Adrenal gland (tissue), 12 donors: Measurements from ENCODE around the gene PBX1. TPM values are rescaled to one million over a fixed set of nuclear protein-coding genes. Genes with fewer than 3 reads are reported as not detected.

Experiments
- DNase-seq, 7 donors: peaks; one replicate each; pipeline ENCODE4 v3.0.0-alpha.2; 2019 to 2020
- H3K27ac ChIP-seq, 5 donors: fragments of 200-600 bp; sonication (generic) in 4 of 5; 1 replicate in 3 of 5; 2 replicates in 2 of 5; pipeline versions ENCODE4 v1.5.1 to v1.8.0; 2016 to 2020; ENCODE audit warnings: mild to moderate bottlenecking in 1 of 5
- H3K27me3 ChIP-seq: fragments of 200-600 bp; 2 replicates; pipeline ENCODE4 v1.8.0; 2021
- H3K36me3 ChIP-seq, 2 donors: fragments of 200-600 bp; replicated peaks in 1 of 2; 1 replicate in 1 of 2; 2 replicates in 1 of 2; pipeline versions ENCODE4 v1.5.1 to v1.8.0; 2018 to 2022
- H3K4me1 ChIP-seq, 2 donors: fragments of 200-600 bp; replicated peaks in 1 of 2; 1 replicate in 1 of 2; 2 replicates in 1 of 2; pipeline versions ENCODE4 v1.5.1 to v1.8.0; 2018 to 2021
- H3K4me3 ChIP-seq, 4 donors: fragments of 200-600 bp; sonication (generic) in 3 of 4; one replicate each; pipeline ENCODE4 v1.5.1; 2016 to 2018
- H3K9me3 ChIP-seq, 3 donors: fragments of 200-600 bp; sonication (generic) in 1 of 3; replicated peaks in 1 of 3; 1 replicate in 2 of 3; 2 replicates in 1 of 3; pipeline versions ENCODE4 v1.5.1 to v1.8.0; 2016 to 2021
- POLR2A ChIP-seq, 2 donors: fragments of 450-650 bp; IDR thresholded peaks; one replicate each; pipeline ENCODE4 v1.6.1; 2017; ENCODE audit warnings: antibody characterized with exemption in 2 of 2, mild to moderate bottlenecking in 2 of 2, moderate library complexity in 1 of 2
- WGBS, 4 donors: extraction: QIAGEN DNeasy Blood & Tissue Kit in 2 of 4; methylation state at CpG; one replicate each; pipeline versions ENCODE4 v1.1.5 to v1.1.7; 2013 to 2017; 5-methylcytosine and 5-hydroxymethylcytosine counted together
- intact Hi-C, 2 donors: fragments of 100-400 bp; cut with DNase I; formaldehyde crosslinking; loops; one replicate each; pipeline versions ENCODE4 v1.14.1 to v1.15.0; 2022 to 2023
- polyA plus RNA-seq, 3 donors: library from polyadenylated mRNA; stranded (reverse); fragments of 200-250 nt in 2 of 3; fragments of 350-450 nt in 1 of 3; fragmentation: Illumina TruSeq in 1 of 3; extraction: RNeasy Lipid Tissue Mini Kit (QIAGEN cat#74804) in 1 of 3; gene quantifications; one replicate each; pipeline ENCODE4 v1.2.3, GENCODE V29; 2013 to 2014
- total RNA-seq, 9 donors: library from RNA; depleted of rRNA in 4 of 9; stranded (reverse); fragments of >200 nt in 4 of 9; fragments of 120-200 nt in 1 of 9; fragmentation: NEBNext Ultra II Directional in 1 of 9; extraction: Animal tissue kit (Norgen Biotek cat#: 25700) in 1 of 9; gene quantifications; one replicate each; pipeline versions ENCODE4 v1.1.0 to v1.2.4, GENCODE V29; 2013 to 2023
- TF ChIP-seq, protein P1 (sequence below), 6 experiments: fragments of 450-650 bp in 4 of 6; fragments of 200-600 bp in 2 of 6; sonication (generic) in 1 of 6; IDR thresholded peaks; 1 replicate in 5 of 6; 2 replicates in 1 of 6; pipeline versions ENCODE4 v1.5.1 to v1.8.0; 2016 to 2021; ENCODE audit warnings: antibody characterized with exemption in 6 of 6, mild to moderate bottlenecking in 2 of 6, moderate library complexity in 1 of 6
- donor health status: healthy with polysubstance abuse.
- donor health status: Bipolar disorder and iron deficiency.
- donor health status: DM: yes; HTN: yes; CAD: no.
- donor health status: DM: no; HTN: no; CAD: no.
- donor health status: DM: no; HTN: no; CAD: no.
- donor health status: DM: yes; HTN: yes; CAD: no.

The PBX1 gene
- total and polyA plus RNA-seq, 12 donors = 13.0 to 294 (median 99.3) TPM

- WGBS, 4 donors = 80 to 93% (median 86%) methylated on average over 4 of the region's 4 CpGs
- H3K27ac ChIP-seq = no peak overlapping the region
- TF ChIP-seq, protein P1, sequence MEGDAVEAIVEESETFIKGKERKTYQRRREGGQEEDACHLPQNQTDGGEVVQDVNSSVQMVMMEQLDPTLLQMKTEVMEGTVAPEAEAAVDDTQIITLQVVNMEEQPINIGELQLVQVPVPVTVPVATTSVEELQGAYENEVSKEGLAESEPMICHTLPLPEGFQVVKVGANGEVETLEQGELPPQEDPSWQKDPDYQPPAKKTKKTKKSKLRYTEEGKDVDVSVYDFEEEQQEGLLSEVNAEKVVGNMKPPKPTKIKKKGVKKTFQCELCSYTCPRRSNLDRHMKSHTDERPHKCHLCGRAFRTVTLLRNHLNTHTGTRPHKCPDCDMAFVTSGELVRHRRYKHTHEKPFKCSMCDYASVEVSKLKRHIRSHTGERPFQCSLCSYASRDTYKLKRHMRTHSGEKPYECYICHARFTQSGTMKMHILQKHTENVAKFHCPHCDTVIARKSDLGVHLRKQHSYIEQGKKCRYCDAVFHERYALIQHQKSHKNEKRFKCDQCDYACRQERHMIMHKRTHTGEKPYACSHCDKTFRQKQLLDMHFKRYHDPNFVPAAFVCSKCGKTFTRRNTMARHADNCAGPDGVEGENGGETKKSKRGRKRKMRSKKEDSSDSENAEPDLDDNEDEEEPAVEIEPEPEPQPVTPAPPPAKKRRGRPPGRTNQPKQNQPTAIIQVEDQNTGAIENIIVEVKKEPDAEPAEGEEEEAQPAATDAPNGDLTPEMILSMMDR (IDR thresholded peaks at IDR 0.05) = no peak
- TF ChIP-seq POLR2A (IDR thresholded peaks at IDR 0.05) = no peak
- H3K4me3 ChIP-seq = no peak overlapping the region
- intact Hi-C loops = no loop called here
- no peaks in the 10 kb centered on the region for H3K27me3 ChIP-seq
- H3K9me3 ChIP-seq = no peaks in the 10 kb centered on the region
- no peaks in the 10 kb centered on the region for H3K36me3 ChIP-seq
- no peak for DNase-seq
- H3K4me1 ChIP-seq = no peaks in the 10 kb centered on the region
Measured at GRCh38 chr1:164885311-164885710, 326.3 kb downstream of the PBX1 start.

- TF ChIP-seq, protein P1 (IDR thresholded peaks at IDR 0.05) = no peak
- TF ChIP-seq POLR2A (IDR thresholded peaks at IDR 0.05) = no peak
- no peaks in the 10 kb centered on the region for H3K36me3 ChIP-seq
- WGBS, 4 donors = 90 to 100% (median 99%) methylated on average over 1 of the region's 1 CpG
- H3K4me3 ChIP-seq = no peak overlapping the region
- H3K27ac ChIP-seq = no peak overlapping the region
- DNase-seq = no peak
- H3K9me3 ChIP-seq = no peaks in the 10 kb centered on the region
- H3K27me3 ChIP-seq = no peaks in the 10 kb centered on the region
- H3K4me1 ChIP-seq = no peaks in the 10 kb centered on the region
- intact Hi-C loops = no loop called here
Measured at GRCh38 chr1:164886101-164886500, 327.1 kb downstream of the PBX1 start.

DNA sequence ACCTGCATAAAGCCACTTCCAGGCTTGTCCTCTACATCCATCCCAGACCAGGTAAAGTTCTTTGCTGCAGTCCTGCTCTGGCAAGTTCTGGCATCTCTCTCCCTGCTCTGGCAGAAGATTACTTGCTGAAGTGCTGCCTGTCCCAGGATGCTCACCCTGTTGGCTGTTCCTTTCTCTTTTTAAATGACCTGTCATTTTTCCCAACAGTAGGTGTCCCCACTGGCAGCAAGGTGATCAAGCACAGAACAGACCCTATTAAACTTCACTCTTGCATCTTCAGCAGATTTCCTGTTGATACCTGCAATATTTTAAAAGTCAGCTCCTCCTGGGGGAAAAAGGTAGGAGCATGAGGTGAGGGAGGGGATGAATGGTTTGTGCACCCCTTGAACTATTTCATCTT lies 332.6 kb downstream of the PBX1 start:
- H3K9me3 ChIP-seq = no peaks in the 10 kb centered on the region
- H3K27me3 ChIP-seq = no peaks in the 10 kb centered on the region
- no peak overlapping the region for H3K27ac ChIP-seq
- no peaks in the 10 kb centered on the region for H3K36me3 ChIP-seq
- intact Hi-C loops = no loop called here
- no peaks in the 10 kb centered on the region for H3K4me1 ChIP-seq
- TF ChIP-seq, protein P1 (IDR thresholded peaks at IDR 0.05) = no peak
- no peak for TF ChIP-seq POLR2A (IDR thresholded peaks at IDR 0.05)
- DNase-seq = no peak
- H3K4me3 ChIP-seq = no peak overlapping the region

DNA sequence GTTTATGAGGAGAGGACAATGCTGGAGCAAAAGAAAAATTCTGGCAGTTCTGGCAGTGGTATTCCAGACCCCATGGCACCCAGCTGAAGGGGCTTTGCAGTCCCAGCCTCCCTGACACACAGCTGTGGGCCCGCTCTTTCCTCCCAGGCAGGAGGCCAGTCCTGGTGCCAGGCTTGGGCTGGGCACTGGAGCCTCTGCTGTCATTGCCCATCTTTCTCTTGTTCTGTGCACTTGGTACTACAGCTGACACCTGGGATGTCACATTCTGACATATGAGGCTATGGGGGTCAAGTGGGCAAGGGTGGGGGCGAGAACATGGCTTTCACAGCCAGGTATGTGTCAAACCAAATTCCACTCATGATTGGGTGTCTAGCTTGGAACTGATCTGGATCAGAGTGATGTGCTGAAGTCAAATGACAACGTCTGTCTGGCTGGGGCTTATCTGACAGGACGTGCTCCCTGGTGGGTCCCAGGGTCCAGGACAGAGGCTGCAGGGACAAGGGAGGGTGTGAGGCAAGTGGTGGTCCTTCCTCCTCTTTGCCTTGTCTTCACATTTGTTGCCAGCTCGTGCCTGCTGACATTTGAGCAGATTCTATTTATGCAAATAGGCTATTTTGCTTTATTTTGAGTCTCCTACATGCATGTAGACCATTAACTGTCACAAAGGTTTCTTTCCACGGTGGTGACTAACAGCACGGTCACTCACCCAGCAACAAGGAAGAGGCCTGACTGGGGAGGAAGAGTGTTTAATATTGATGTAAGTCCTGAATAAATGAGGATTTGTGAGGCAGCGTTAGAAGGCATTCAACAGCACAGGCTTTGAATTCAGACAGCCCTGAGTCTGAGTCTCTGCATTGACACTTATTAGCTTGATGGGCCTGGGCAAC lies 336.3 kb downstream of the PBX1 start:
- H3K27me3 ChIP-seq = no peaks in the 10 kb centered on the region
- no peak for TF ChIP-seq POLR2A (IDR thresholded peaks at IDR 0.05)
- TF ChIP-seq, protein P1 (IDR thresholded peaks at IDR 0.05) = no peak
- no peaks in the 10 kb centered on the region for H3K9me3 ChIP-seq
- H3K36me3 ChIP-seq = no peaks in the 10 kb centered on the region
- no peak overlapping the region for H3K4me3 ChIP-seq
- no peak for DNase-seq
- WGBS, 4 donors = 65 to 75% (median 72%) methylated on average over 7 to 8 of the region's 8 CpGs
- intact Hi-C loops = no loop called here
- H3K4me1 ChIP-seq = no peaks in the 10 kb centered on the region
- H3K27ac ChIP-seq = no peak overlapping the region
